Keratinocyte (primary cell): ENCODE measurements around the gene GAPVD1.

ENCODE experiments used
- EZH2 ChIP-seq: IDR thresholded peaks from one replicate; pipeline ENCODE4 v1.6.1; 2012; ENCODE audit warnings: inconsistent platforms, mild to moderate bottlenecking, low read length, moderate library complexity
- TF ChIP-seq, protein P1 (sequence below), 3 experiments: IDR thresholded peaks in 1 of 3; conservative IDR thresholded peaks in 1 of 3; optimal IDR thresholded peaks in 1 of 3; 2 replicates in 2 of 3; 3 replicates in 1 of 3; pipeline versions ENCODE3 to v1.5.1; 2011; ENCODE audit warnings: low read length in 3 of 3, mild to moderate bottlenecking in 3 of 3, moderate library complexity in 2 of 3, control low read depth in 1 of 3, inconsistent platforms in 1 of 3; ENCODE audit not compliant: insufficient read depth in 2 of 3; ENCODE audit errors: extremely low read depth in 1 of 3

- TF ChIP-seq, protein P1, sequence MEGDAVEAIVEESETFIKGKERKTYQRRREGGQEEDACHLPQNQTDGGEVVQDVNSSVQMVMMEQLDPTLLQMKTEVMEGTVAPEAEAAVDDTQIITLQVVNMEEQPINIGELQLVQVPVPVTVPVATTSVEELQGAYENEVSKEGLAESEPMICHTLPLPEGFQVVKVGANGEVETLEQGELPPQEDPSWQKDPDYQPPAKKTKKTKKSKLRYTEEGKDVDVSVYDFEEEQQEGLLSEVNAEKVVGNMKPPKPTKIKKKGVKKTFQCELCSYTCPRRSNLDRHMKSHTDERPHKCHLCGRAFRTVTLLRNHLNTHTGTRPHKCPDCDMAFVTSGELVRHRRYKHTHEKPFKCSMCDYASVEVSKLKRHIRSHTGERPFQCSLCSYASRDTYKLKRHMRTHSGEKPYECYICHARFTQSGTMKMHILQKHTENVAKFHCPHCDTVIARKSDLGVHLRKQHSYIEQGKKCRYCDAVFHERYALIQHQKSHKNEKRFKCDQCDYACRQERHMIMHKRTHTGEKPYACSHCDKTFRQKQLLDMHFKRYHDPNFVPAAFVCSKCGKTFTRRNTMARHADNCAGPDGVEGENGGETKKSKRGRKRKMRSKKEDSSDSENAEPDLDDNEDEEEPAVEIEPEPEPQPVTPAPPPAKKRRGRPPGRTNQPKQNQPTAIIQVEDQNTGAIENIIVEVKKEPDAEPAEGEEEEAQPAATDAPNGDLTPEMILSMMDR (optimal IDR thresholded peaks at IDR 0.05 in 1 of 3, IDR thresholded peaks at IDR 0.05 in 1 of 3, conservative IDR thresholded peaks at IDR 0.05 in 1 of 3; ENCODE audit: extremely low read depth in 1 of 3, insufficient read depth in 2 of 3, low read length in 3 of 3), result no peak
- TF ChIP-seq EZH2, result no peak
Measured at GRCh38 chr9:125302241-125302640, 40.6 kb downstream of the GAPVD1 start.
